ENCODE results near the gene TMEM178B. TPM values are rescaled to one million over a fixed set of nuclear protein-coding genes. Genes with fewer than 3 reads are reported as not detected.
A peak's percentile ranks its signal among the peaks of the same experiment; 100 is the strongest.

TMEM178B gene
- total RNA-seq, 1 experiment from 2014 or later = not detected

DNA sequence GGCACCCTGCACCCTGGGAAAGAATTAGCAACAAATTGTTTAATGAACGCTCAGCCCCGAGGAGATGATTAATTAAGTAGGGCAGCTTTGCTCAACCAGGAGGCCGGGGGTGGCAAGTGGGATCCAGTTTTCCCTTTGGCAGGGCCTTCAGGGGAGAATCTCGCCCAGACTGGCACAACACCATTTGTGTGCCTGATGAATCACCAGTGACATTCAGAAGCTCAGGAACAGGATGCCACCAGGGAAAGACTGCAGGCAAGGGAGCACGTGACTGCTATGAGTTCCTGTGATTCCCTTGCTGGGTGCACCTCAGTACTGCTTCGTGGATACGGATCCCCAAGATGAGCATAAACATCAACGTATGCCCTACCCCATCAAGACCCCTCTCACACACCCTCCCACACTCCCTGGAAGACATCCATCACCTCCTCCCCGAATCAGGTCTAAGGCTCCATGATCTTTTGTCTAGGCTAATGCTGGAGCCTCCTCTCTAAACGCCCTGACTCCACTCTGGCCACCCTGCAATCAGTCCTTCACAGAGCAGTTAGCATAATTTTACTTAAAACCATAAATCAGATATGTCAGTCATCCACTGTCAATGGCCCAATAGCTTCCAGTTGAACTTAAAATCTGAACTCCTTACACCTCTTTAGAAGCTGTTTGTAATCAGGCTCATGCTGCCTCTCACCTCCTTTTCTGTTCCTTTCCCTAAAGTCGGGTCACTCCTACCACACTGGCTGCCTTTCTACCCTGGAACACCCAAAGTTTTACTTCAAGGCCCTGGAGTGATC is 368.2 kb downstream of the TMEM178B start:
- Mint-ChIP-seq H3K4me3 (ENCODE audit: unreplicated experiment) (no peak overlapping the region), H3K9me3 (ENCODE audit: unreplicated experiment) (peaks cover 10% of the 10 kb centered on the region), H3K27ac (ENCODE audit: low read depth, unreplicated experiment) (no peak overlapping the region), H3K4me1 (ENCODE audit: insufficient read depth, unreplicated experiment) (no peaks in the 10 kb centered on the region), H3K36me3 (ENCODE audit: insufficient read depth, unreplicated experiment) (peaks cover 4% of the 10 kb centered on the region), H3K27me3 (ENCODE audit: insufficient read depth, unreplicated experiment) (no peaks in the 10 kb centered on the region)
- CTCF ChIA-PET = no interaction called here
- TF ChIP-seq, protein P1, sequence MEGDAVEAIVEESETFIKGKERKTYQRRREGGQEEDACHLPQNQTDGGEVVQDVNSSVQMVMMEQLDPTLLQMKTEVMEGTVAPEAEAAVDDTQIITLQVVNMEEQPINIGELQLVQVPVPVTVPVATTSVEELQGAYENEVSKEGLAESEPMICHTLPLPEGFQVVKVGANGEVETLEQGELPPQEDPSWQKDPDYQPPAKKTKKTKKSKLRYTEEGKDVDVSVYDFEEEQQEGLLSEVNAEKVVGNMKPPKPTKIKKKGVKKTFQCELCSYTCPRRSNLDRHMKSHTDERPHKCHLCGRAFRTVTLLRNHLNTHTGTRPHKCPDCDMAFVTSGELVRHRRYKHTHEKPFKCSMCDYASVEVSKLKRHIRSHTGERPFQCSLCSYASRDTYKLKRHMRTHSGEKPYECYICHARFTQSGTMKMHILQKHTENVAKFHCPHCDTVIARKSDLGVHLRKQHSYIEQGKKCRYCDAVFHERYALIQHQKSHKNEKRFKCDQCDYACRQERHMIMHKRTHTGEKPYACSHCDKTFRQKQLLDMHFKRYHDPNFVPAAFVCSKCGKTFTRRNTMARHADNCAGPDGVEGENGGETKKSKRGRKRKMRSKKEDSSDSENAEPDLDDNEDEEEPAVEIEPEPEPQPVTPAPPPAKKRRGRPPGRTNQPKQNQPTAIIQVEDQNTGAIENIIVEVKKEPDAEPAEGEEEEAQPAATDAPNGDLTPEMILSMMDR (IDR thresholded peaks at IDR 0.05; ENCODE audit: unreplicated experiment) = no peak
- BruUV-seq (replicated peaks) = no TSS peak
- intact Hi-C loops (cut with micrococcal nuclease) = no loop called here
- POLR2A ChIA-PET = no interaction called here
- DNase-seq (ENCODE audit: unreplicated experiment) = peak; percentile 29

DNA sequence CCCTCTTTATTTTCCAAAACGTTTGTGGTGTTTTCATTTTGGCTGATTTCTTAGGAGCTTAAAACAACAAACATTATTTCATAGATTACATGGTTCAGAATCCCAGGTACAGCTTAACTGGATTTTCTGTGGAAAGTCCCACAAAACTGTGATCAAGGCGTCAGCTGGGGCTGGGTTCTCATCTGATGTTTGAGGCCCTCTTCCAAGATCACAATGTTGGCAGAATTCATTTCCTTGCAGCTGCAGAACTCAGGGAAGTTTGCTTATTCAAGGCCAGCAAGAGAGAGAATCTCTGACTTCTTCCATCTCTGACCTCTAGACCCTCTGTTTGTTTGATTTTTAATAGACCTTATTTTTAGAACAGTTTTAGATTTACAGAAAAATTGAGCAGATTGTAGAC is 368.9 kb downstream of the TMEM178B start:
- ChIA-PET CTCF (no interaction called here), POLR2A (interaction anchor here (0.6 kb wide), 1 partner anchor 428 kb away, joined by 3 read pairs; the partner anchor contains the start of gene MRPS33)
- H3K9me3 Mint-ChIP-seq (ENCODE audit: unreplicated experiment) = peaks cover 7% of the 10 kb centered on the region
- no peaks in the 10 kb centered on the region for H3K27me3 Mint-ChIP-seq (ENCODE audit: insufficient read depth, unreplicated experiment)
- DNase-seq (ENCODE audit: unreplicated experiment) = no peak
- intact Hi-C loops (cut with micrococcal nuclease) = no loop called here
- BruUV-seq (replicated peaks) = no TSS peak
- TF ChIP-seq, protein P1 (IDR thresholded peaks at IDR 0.05; ENCODE audit: unreplicated experiment) = no peak
- no peak overlapping the region for H3K27ac Mint-ChIP-seq (ENCODE audit: low read depth, unreplicated experiment)
- no peaks in the 10 kb centered on the region for H3K4me1 Mint-ChIP-seq (ENCODE audit: insufficient read depth, unreplicated experiment)
- H3K4me3 Mint-ChIP-seq (ENCODE audit: unreplicated experiment) = no peak overlapping the region
- peaks cover 4% of the 10 kb centered on the region for H3K36me3 Mint-ChIP-seq (ENCODE audit: insufficient read depth, unreplicated experiment)

DNA sequence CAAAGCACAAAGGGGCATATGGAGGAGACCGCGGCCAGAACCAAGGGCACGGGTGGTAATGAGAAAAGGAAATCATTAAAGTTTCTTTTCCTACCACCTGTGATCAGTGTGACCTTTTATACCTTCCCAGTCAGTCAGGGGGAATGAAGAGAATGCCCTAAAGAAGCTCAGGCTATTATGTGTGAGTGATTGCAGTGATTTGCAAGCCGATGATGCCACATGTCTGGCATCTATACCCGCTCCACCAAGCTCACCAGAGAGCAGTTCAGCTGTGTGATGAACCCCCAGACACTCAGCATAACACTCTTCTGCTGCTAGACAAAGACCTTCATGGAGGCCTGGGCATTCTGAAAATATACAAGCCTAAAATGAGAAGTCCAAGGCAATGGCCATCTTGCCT is 371.1 kb downstream of the TMEM178B start:
- Mint-ChIP-seq H3K9me3 (ENCODE audit: unreplicated experiment) (no peaks in the 10 kb centered on the region), H3K4me1 (ENCODE audit: insufficient read depth, unreplicated experiment) (no peaks in the 10 kb centered on the region), H3K27me3 (ENCODE audit: insufficient read depth, unreplicated experiment) (no peaks in the 10 kb centered on the region), H3K27ac (ENCODE audit: low read depth, unreplicated experiment) (no peak overlapping the region), H3K4me3 (ENCODE audit: unreplicated experiment) (no peak overlapping the region), H3K36me3 (ENCODE audit: insufficient read depth, unreplicated experiment) (peaks cover 4% of the 10 kb centered on the region)
- TF ChIP-seq, protein P1 (IDR thresholded peaks at IDR 0.05; ENCODE audit: unreplicated experiment) = no peak
- POLR2A ChIA-PET = no interaction called here
- intact Hi-C loops (cut with micrococcal nuclease) = no loop called here
- BruUV-seq (replicated peaks) = no TSS peak
- DNase-seq (ENCODE audit: unreplicated experiment) = no peak
- CTCF ChIA-PET = no interaction called here

DNA sequence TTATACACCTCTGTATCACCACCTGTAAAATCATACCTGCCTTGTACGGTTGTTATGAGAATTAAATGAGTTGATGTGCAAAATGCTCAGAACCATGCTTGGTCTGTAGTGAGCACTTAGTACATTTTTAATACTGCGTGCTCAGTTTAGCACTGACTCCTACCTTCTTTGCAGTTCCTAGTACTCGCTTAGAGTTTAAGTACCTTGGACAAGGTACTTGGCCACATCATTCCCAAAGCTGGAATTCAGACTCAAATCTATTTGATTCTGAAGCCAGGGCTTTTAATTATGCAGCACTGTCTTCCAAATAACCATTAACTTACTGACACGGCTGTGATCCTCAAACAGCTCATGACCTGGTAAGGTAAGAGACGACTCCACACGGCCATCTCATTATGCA is 377.4 kb downstream of the TMEM178B start:
- DNase-seq (ENCODE audit: unreplicated experiment) = no peak
- Mint-ChIP-seq H3K27ac (ENCODE audit: low read depth, unreplicated experiment) (no peak overlapping the region), H3K36me3 (ENCODE audit: insufficient read depth, unreplicated experiment) (peaks cover 6% of the 10 kb centered on the region), H3K4me3 (ENCODE audit: unreplicated experiment) (no peak overlapping the region), H3K9me3 (ENCODE audit: unreplicated experiment) (peaks cover 17% of the 10 kb centered on the region), H3K27me3 (ENCODE audit: insufficient read depth, unreplicated experiment) (no peaks in the 10 kb centered on the region), H3K4me1 (ENCODE audit: insufficient read depth, unreplicated experiment) (no peaks in the 10 kb centered on the region)
- no TSS peak for BruUV-seq (replicated peaks)
- intact Hi-C loops (cut with micrococcal nuclease) = no loop called here
- ChIA-PET CTCF (interaction anchor here (0.6 to 0.7 kb wide), 2 partner anchors 13 to 199 kb away, joined by 3 read pairs; no protein-coding TSS in a partner anchor), POLR2A (no interaction called here)
- TF ChIP-seq, protein P1 (IDR thresholded peaks at IDR 0.05; ENCODE audit: unreplicated experiment) = no peak
